Hepatocyte (in vitro differentiated cells): ENCODE results near the gene MRPS22. TPM values are rescaled to one million over a fixed set of nuclear protein-coding genes. Genes with fewer than 3 reads are reported as not detected.

ENCODE experiments used
- DNase-seq: peaks from one replicate; pipeline ENCODE4 v3.0.0-alpha.2; 2016; ENCODE audit warnings: low spot score
- H2AFZ ChIP-seq: fragments of 200-600 bp; sonication (generic); 2 replicates; pipeline ENCODE4 v1.6.0; 2016; ENCODE audit warnings: antibody characterized with exemption, mild to moderate bottlenecking
- H3K27ac ChIP-seq: fragments of 200-600 bp; sonication (generic); 2 replicates; pipeline ENCODE4 v1.5.1; 2016; ENCODE audit warnings: mild to moderate bottlenecking
- H3K27me3 ChIP-seq: fragments of 200-600 bp; sonication (generic); 2 replicates; pipeline ENCODE4 v1.6.1; 2016
- H3K36me3 ChIP-seq: fragments of 200-600 bp; sonication (generic); replicated peaks from 2 replicates; pipeline ENCODE4 v1.5.1; 2016; ENCODE audit warnings: low read depth; ENCODE audit not compliant: insufficient read depth
- H3K4me1 ChIP-seq: fragments of 200-600 bp; sonication (generic); 2 replicates; pipeline ENCODE4 v1.5.1; 2016; ENCODE audit warnings: mild to moderate bottlenecking, moderate library complexity; ENCODE audit not compliant: insufficient read depth
- H3K4me2 ChIP-seq: fragments of 200-600 bp; sonication (generic); 2 replicates; pipeline ENCODE4 v1.6.0; 2016
- H3K4me3 ChIP-seq: fragments of 200-600 bp; sonication (generic); 2 replicates; pipeline ENCODE4 v1.5.1; 2016; ENCODE audit warnings: mild to moderate bottlenecking
- H3K79me2 ChIP-seq: fragments of 200-600 bp; sonication (generic); 2 replicates; pipeline ENCODE4 v1.6.0; 2017; ENCODE audit warnings: mild to moderate bottlenecking
- H3K9me2 ChIP-seq: fragments of 200-600 bp; sonication (generic); replicated peaks from 2 replicates; pipeline ENCODE4 v1.6.0; 2017; ENCODE audit warnings: mild to moderate bottlenecking; ENCODE audit not compliant: insufficient read depth
- H3K9me3 ChIP-seq: fragments of 200-600 bp; sonication (generic); 2 replicates; pipeline ENCODE4 v1.5.1; 2016; ENCODE audit warnings: low read depth, mild to moderate bottlenecking
- H4K20me1 ChIP-seq: fragments of 200-600 bp; sonication (generic); 2 replicates; pipeline ENCODE4 v1.6.0; 2016; ENCODE audit warnings: mild to moderate bottlenecking; ENCODE audit not compliant: insufficient read depth, poor library complexity, severe bottlenecking
- EZH2 ChIP-seq: fragments of 200-600 bp; sonication (generic); IDR thresholded peaks from 2 replicates; pipeline ENCODE4 v1.6.1; 2016; ENCODE audit warnings: antibody characterized with exemption, mild to moderate bottlenecking, borderline replicate concordance
- EZH2phosphoT487 ChIP-seq: fragments of 200-600 bp; sonication (generic); IDR thresholded peaks from one replicate; pipeline ENCODE4 v1.6.1; 2018; ENCODE audit warnings: antibody characterized with exemption, mild to moderate bottlenecking, low read depth, moderate library complexity; ENCODE audit not compliant: unreplicated experiment, severe bottlenecking
- WGBS: methylation state at CpG from one replicate; pipeline ENCODE4 v1.1.6; 2016; ENCODE audit warnings: low lambda C conversion rate; ENCODE audit errors: missing lambda C conversion rate; 5-methylcytosine and 5-hydroxymethylcytosine counted together
- polyA plus RNA-seq: library from polyadenylated mRNA; unstranded; fragments of >200 nt; fragmentation: Nextera tagmentation; extraction: Ambion mirVana; gene quantifications from 2 replicates; pipeline ENCODE4 v1.2.1, GENCODE V29; 2016
- total RNA-seq: library from RNA; depleted of rRNA; stranded (reverse); fragments of >200 nt; gene quantifications from 2 replicates; pipeline ENCODE4 v1.2.3, GENCODE V29; 2014
- TF ChIP-seq, protein P1 (sequence below): fragments of 200-600 bp; sonication (generic); IDR thresholded peaks from 2 replicates; pipeline ENCODE4 v1.5.1; 2016; ENCODE audit warnings: antibody characterized with exemption, mild to moderate bottlenecking; ENCODE audit not compliant: poor library complexity

The MRPS22 gene
- total and polyA plus RNA-seq, 2 experiments from 2014 or later, result 55.1 to 75.7 TPM

DNA sequence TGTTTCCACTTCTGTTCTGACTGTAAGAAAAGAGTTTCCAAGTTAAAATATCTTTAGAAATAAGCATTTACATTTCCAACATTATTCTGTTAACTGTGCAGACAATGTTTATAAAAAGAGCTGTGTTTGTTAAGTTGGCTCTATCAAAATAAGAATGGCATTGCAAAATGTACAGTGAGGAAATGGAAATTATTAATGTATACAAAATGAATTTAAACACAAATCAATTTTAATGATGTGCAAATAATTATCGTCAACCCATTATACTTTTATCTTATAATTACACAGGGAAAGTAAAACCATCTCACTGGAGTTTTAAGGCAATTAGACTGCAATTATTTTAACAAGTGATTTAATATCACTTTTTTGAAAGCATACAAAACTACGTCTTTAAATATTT is 17.5 kb downstream of the MRPS22 start:
- peaks cover 7% of the 10 kb centered on the region for H4K20me1 ChIP-seq
- H3K4me1 ChIP-seq, result no peaks in the 10 kb centered on the region
- no peaks in the 10 kb centered on the region for H3K27me3 ChIP-seq
- no peaks in the 10 kb centered on the region for H3K9me2 ChIP-seq
- no peak overlapping the region for H2AFZ ChIP-seq
- TF ChIP-seq, protein P1, sequence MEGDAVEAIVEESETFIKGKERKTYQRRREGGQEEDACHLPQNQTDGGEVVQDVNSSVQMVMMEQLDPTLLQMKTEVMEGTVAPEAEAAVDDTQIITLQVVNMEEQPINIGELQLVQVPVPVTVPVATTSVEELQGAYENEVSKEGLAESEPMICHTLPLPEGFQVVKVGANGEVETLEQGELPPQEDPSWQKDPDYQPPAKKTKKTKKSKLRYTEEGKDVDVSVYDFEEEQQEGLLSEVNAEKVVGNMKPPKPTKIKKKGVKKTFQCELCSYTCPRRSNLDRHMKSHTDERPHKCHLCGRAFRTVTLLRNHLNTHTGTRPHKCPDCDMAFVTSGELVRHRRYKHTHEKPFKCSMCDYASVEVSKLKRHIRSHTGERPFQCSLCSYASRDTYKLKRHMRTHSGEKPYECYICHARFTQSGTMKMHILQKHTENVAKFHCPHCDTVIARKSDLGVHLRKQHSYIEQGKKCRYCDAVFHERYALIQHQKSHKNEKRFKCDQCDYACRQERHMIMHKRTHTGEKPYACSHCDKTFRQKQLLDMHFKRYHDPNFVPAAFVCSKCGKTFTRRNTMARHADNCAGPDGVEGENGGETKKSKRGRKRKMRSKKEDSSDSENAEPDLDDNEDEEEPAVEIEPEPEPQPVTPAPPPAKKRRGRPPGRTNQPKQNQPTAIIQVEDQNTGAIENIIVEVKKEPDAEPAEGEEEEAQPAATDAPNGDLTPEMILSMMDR, result no peak
- TF ChIP-seq EZH2phosphoT487 (no peak), EZH2 (no peak)
- no peak overlapping the region for H3K4me2 ChIP-seq
- H3K36me3 ChIP-seq, result peaks cover 14% of the 10 kb centered on the region
- no peak for DNase-seq
- no peak overlapping the region for H3K4me3 ChIP-seq
- H3K79me2 ChIP-seq, result peaks cover 12% of the 10 kb centered on the region
- H3K9me3 ChIP-seq, result no peaks in the 10 kb centered on the region
- no peak overlapping the region for H3K27ac ChIP-seq
- WGBS, result 93% methylated on average over 2 of the region's 2 CpGs

DNA sequence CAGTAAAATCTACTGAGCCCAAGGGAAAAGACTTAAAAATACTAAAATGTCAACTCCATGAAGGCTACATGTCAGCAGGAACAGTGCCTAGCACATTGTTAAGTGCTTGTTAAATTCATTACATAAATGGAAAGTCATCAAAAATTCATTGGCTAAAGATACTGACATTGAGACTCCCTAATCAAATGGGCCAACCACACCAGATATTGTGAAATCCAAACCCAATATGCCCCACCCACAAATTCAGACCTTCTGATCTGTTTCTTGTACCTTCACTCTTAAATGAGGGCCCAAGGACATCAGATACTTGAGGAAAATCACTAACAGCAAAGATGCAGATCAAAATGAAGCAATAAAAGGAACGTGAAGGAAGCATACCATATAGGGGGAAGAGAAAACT is 20.7 kb downstream of the MRPS22 start:
- no peaks in the 10 kb centered on the region for H3K9me2 ChIP-seq
- TF ChIP-seq EZH2phosphoT487 (no peak), EZH2 (no peak)
- TF ChIP-seq, protein P1, result no peak
- peaks cover 26% of the 10 kb centered on the region for H3K79me2 ChIP-seq
- no peak overlapping the region for H3K4me2 ChIP-seq
- H3K9me3 ChIP-seq, result no peaks in the 10 kb centered on the region
- H3K27ac ChIP-seq, result no peak overlapping the region
- H3K36me3 ChIP-seq, result peaks cover 22% of the 10 kb centered on the region
- 100% methylated on average over 1 of the region's 1 CpG for WGBS
- H3K4me1 ChIP-seq, result no peaks in the 10 kb centered on the region
- H4K20me1 ChIP-seq, result peaks cover 7% of the 10 kb centered on the region
- H2AFZ ChIP-seq, result no peak overlapping the region
- no peak for DNase-seq
- H3K4me3 ChIP-seq, result no peak overlapping the region
- no peaks in the 10 kb centered on the region for H3K27me3 ChIP-seq

DNA sequence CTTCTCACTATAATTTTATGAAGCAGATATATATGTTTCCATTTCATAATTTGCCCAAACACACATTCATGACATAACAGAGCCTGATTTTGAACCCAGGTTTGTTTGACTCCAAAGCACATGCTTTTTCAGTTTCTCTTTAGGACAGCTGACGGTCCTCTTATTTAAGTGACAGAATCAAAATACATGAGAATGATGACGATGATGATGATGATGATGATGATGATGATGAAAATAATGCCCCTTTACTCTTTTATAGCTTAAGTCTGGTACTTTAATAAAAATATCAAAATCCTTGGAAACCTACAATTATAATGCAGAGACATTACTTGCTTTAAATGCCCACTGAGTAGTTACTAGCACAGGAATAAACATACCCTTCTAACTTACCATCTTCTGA is 30.3 kb downstream of the MRPS22 start:
- H3K27ac ChIP-seq, result no peak overlapping the region
- H4K20me1 ChIP-seq, result peaks cover 40% of the 10 kb centered on the region
- H3K4me3 ChIP-seq, result no peak overlapping the region
- TF ChIP-seq EZH2phosphoT487 (no peak), EZH2 (no peak)
- TF ChIP-seq, protein P1, result no peak
- H3K4me1 ChIP-seq, result no peaks in the 10 kb centered on the region
- H3K9me2 ChIP-seq, result no peaks in the 10 kb centered on the region
- H3K36me3 ChIP-seq, result peaks cover 12% of the 10 kb centered on the region
- no peak overlapping the region for H2AFZ ChIP-seq
- H3K79me2 ChIP-seq, result peaks cover 47% of the 10 kb centered on the region
- no peaks in the 10 kb centered on the region for H3K9me3 ChIP-seq
- H3K4me2 ChIP-seq, result no peak overlapping the region
- H3K27me3 ChIP-seq, result no peaks in the 10 kb centered on the region
- 95% methylated on average over 2 of the region's 2 CpGs for WGBS
- no peak for DNase-seq

DNA sequence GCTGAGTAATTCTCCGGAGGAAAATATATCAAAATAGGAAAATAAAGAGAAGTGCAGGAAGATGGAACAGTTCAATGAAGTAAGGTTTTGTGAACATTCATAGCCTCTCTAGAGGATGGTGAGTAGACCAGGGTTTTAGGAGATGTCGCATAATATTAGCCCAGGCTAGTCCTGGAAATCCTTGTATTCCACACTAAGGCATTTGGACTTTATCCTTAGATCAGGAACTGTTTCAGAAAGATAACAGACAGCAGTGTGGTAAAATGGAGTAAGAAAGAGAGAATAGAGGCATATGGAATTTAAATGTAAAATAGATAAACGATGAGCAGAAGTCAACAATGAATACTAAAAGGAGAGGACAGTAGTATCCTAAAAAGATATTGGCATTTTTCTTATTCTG is 33.6 kb downstream of the MRPS22 start:
- no peak overlapping the region for H2AFZ ChIP-seq
- 86% methylated on average over 3 of the region's 3 CpGs for WGBS
- no peaks in the 10 kb centered on the region for H3K27me3 ChIP-seq
- TF ChIP-seq, protein P1, result no peak
- TF ChIP-seq EZH2phosphoT487 (no peak), EZH2 (no peak)
- peaks cover 10% of the 10 kb centered on the region for H3K36me3 ChIP-seq
- DNase-seq, result no peak
- H3K4me3 ChIP-seq, result no peak overlapping the region
- no peaks in the 10 kb centered on the region for H3K9me3 ChIP-seq
- no peaks in the 10 kb centered on the region for H3K9me2 ChIP-seq
- H3K79me2 ChIP-seq, result peaks cover 71% of the 10 kb centered on the region
- H3K27ac ChIP-seq, result no peak overlapping the region
- H3K4me2 ChIP-seq, result no peak overlapping the region
- H4K20me1 ChIP-seq, result peaks cover 64% of the 10 kb centered on the region
- no peaks in the 10 kb centered on the region for H3K4me1 ChIP-seq
